GM12873 (cell line): ENCODE results near the gene LSM14B.

Source experiments
- CTCF ChIP-seq: IDR thresholded peaks from 2 replicates; pipeline ENCODE4 v1.5.1; 2012; ENCODE audit warnings: low read depth, mild to moderate bottlenecking, moderate library complexity, low read length, control low read depth; ENCODE audit not compliant: insufficient read depth; ENCODE audit errors: missing control alignments

The LSM14B gene

GRCh38 chr20:62141043-62141396 lies 18.7 kb downstream of the LSM14B start:
- no peak for TF ChIP-seq CTCF

DNA sequence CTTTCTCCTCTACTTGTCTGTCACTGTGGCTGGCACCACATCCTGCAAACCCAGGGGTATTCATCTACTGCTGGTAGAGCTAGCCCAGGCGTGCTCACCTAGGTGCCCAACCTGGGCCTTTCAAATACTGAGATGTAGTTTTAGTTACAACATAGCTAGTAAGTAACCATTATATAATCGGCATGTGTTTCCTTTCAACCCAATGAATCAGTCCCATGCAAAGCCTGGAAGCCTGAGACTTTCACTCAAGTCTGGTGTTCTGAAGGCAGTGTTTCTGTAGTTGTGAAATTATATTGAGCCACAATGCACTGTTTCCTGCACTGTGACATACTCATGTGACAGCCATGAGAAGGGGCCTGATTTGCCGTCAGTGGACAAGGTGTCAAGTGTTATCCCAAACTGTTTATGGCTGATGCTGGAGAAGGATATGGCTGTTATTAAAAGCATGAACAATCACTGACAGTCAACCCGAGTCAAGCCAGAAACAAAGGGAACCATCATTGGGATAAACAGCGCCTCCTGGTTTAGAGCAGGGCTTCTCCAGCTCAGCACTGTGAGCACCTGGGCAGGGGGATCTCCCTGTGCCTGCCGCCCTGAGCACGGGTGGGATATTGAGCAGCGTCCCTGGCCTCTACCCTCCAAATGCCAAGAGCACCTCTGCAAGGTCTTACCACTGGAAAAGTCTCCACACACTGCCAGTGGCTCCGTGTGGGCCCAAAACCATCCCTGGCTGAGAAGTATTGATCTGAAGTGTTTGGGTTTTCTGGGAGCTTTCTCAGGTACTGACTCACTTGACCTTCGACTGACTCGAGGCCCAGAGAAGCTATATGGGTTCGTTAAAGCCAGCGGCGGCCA lies 19.3 kb downstream of the LSM14B start:
- TF ChIP-seq CTCF: peak; percentile 43

- TF ChIP-seq CTCF: no peak
Measured at GRCh38 chr20:62142252-62143080, 20.2 kb downstream of the LSM14B start.

GRCh38 chr20:62143081-62143956 lies 21.0 kb downstream of the LSM14B start, which contains the start of the genes PSMA7 and SS18L1:
TSS of gene PSMA7 (minus strand) at chr20:62143394. CDS start at chr20:62143303, 91 bp downstream.
TSS of gene SS18L1 (plus strand) at chr20:62143769. CDS start at chr20:62143821, 52 bp downstream.
- no peak for TF ChIP-seq CTCF

GRCh38 chr20:62143957-62144825 lies 21.9 kb downstream of the LSM14B start:
- TF ChIP-seq CTCF: no peak

DNA sequence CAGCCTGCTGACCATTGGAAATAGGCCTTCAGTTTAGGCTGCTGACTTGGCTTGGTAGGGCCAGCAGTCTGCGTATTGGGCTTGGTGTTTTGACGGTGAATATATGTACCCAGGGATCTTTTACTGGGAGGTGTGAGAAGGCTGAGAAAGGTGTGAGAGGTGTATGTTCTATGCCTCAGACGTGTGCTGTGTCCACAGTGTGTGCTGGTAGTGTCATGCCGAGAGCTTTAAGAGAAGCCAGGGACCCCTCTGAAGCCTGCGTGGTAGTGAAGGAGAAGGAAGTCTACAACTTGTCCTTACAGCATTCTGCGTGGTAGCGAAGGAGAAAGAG lies 23.4 kb downstream of the LSM14B start:
- no peak for TF ChIP-seq CTCF
